Activated T-cell treated with anti-CD3 and anti-CD28 coated beads for 24 hours (primary cell): ENCODE measurements around the gene FTO.

Experiments
- DNase-seq: peaks from one replicate; pipeline ENCODE4 v3.0.0-alpha.2; 2020; ENCODE audit warnings: low read depth

FTO gene

GRCh38 chr16:54015147-54015546 lies 311.2 kb downstream of the FTO start:
- no peak for DNase-seq

- no peak for DNase-seq
Measured at GRCh38 chr16:54022362-54022761, 318.4 kb downstream of the FTO start.

- no peak for DNase-seq
Measured at GRCh38 chr16:54026456-54026855, 322.5 kb downstream of the FTO start.

- no peak for DNase-seq
Measured at GRCh38 chr16:54027062-54027461, 323.1 kb downstream of the FTO start.

GRCh38 chr16:54027558-54027957 lies 323.6 kb downstream of the FTO start:
- no peak for DNase-seq

- no peak for DNase-seq
Measured at GRCh38 chr16:54027995-54028394, 324.0 kb downstream of the FTO start.

GRCh38 chr16:54030451-54030850 lies 326.5 kb downstream of the FTO start:
- DNase-seq: no peak

- DNase-seq: no peak
Measured at GRCh38 chr16:54031107-54031760, 327.3 kb downstream of the FTO start.

- no peak for DNase-seq
Measured at GRCh38 chr16:54033747-54034146, 329.8 kb downstream of the FTO start.

GRCh38 chr16:54034684-54035083 lies 330.7 kb downstream of the FTO start:
- no peak for DNase-seq

GRCh38 chr16:54040480-54040879 lies 336.5 kb downstream of the FTO start:
- DNase-seq: no peak

- DNase-seq: no peak
Measured at GRCh38 chr16:54040975-54041374, 337.0 kb downstream of the FTO start.

- no peak for DNase-seq
Measured at GRCh38 chr16:54048586-54049495, 344.9 kb downstream of the FTO start.

- DNase-seq: no peak
Measured at GRCh38 chr16:54049591-54050458, 345.9 kb downstream of the FTO start.

- no peak for DNase-seq
Measured at GRCh38 chr16:54050459-54051210, 346.7 kb downstream of the FTO start.

- DNase-seq: no peak
Measured at GRCh38 chr16:54051821-54052220, 347.9 kb downstream of the FTO start.

- DNase-seq: no peak
Measured at GRCh38 chr16:54052271-54052670, 348.3 kb downstream of the FTO start.

- DNase-seq: no peak
Measured at GRCh38 chr16:54053891-54054820, 350.2 kb downstream of the FTO start.

GRCh38 chr16:54055191-54055590 lies 351.2 kb downstream of the FTO start:
- DNase-seq: no peak

GRCh38 chr16:54055864-54056263 lies 351.9 kb downstream of the FTO start:
- DNase-seq: no peak

- DNase-seq: no peak
Measured at GRCh38 chr16:54056921-54057320, 353.0 kb downstream of the FTO start.
